Activated T-helper 1 cell treated with Interleukin-2 at 50 U/mL for 16 hours (primary cell): ENCODE data around the gene LATS2.
"Not testable (repeated sequence)": the region's sequence is repeated elsewhere in the genome, so short reads cannot be mapped to it uniquely, and the experiment has no call there.

Experiments used
- DNase-seq: peaks from one replicate; pipeline ENCODE4 v3.0.0-alpha.2; 2020; ENCODE audit warnings: low read depth

The LATS2 gene

DNA sequence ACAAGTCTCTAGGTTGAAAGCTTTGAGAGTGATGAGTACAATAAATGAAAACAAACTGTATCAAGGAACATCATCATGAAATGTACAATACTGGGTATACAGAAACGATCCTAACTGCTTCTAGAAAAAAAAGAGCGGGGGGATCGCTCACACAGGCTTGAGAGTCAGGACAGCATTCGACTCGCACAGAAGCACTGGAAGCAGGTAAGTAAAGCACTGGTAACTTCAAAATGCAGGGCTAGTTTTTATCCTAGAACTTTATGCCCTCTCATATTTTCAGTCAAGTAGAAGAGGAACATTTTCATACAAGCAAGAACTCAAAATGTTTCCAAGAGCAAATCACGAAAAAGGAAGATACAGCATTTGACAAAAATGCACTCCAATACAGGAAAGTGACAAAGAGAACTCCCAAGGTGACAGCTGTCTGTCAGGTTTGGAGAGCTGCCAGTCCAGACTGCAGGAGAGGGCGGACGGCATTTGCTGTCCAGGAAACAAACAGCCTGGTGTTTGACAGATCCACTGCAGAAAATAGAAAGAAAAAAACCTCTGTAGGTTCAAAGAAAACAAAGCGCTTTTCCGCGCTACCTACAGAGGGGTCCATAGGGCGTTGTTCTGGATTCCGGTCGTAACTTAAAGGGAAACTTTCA is 100.6 kb downstream of the LATS2 start:
- DNase-seq, result no peak

DNA sequence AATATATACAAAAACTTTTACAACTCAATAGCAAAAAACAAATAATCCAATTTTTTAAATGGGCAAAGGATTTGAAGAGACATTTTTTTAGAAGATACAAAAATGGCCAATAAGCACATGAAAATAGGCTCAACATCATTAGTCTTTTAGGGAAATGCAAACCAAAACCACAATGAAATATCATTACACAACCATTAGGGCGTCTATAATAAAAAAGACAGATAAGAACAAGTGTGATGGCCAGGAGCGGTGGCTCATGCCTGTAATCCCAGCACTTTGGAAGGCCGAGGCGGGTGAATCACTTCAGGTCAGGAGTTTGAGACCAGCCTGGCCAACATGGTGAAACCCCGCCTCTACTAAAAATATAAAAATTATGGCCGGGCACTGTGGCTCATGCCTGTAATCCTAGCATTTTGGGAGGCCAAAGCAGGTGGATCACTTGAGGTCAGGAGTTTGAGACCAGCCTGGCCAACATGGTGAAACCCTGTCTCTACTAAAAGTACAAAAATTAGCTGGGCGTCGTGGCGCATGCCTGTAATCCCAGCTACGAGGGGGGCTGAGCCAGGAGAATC is 104.3 kb downstream of the LATS2 start:
- not testable (repeated sequence) for DNase-seq

DNA sequence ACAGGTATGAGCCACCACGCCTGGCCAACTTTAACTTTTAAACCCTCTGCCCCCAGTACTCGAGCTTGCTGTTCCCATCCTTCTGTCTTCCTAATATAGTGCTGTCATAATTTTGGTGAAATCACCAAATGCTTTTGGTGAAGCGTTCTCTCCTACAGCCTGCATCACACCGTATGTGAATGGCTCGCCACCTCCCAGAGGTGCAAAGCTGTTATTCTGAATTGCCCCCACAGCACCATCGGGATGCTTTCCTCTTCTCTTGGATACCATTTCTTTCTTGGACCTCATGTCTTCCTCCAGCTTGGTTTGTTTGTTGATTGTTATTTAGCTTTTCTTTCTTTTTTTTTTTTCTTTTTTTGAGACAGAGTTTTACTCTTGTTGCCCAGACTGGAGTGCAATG is 105.9 kb downstream of the LATS2 start:
- DNase-seq, result no peak

DNA sequence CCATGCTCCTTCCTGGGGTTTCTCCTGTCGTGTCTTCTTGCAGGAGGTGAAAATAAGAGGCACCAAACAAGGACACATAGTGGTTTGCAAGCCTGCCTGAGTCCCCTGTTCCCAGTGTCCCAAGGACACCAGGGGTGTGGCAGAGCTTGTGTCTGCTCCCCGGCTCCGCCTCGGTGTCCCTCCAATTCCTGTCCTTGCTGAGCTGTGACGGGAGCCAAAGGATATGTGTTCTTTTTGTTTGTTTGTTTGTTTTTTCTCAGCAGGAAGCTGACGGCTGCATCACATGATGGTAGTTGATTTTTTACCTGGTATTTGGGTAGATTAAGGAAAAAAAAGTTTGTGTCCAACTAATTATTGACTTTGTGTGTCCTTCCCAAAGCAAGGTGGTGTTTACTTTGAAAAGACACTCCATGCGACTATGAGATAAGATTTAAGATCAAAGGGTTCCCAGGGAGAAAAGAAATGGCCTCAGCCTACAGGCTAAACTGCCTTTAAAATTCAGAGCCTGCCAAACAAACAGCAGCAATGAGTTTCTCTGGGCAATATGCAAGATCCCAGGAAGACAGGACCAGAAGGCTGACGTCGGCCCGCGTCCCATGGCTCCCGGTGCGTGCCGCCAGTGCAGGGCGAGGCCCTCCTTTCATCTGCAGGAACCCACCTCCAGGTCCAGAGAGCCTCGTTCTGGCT is 108.0 kb downstream of the LATS2 start:
- no peak for DNase-seq

DNA sequence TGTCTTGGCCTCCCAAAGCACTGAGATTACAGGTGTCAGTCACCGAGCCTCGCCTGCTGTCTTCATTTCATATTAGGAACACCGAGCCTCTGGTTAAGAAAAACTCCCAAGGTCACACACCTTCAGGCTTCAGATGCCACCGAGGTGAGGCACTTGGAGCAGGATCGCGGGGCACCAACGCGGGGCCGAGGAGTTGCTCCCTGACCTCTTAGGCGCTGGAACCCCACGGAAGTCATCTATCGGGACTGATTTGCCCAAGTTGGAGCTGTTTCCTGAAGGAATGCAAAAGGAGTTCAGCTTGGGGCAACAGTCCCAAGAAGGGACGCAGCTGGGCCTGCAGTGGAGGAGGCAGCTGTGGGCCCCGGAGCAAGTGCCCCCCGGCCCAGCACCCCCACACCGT is 108.5 kb downstream of the LATS2 start:
- DNase-seq, result no peak

DNA sequence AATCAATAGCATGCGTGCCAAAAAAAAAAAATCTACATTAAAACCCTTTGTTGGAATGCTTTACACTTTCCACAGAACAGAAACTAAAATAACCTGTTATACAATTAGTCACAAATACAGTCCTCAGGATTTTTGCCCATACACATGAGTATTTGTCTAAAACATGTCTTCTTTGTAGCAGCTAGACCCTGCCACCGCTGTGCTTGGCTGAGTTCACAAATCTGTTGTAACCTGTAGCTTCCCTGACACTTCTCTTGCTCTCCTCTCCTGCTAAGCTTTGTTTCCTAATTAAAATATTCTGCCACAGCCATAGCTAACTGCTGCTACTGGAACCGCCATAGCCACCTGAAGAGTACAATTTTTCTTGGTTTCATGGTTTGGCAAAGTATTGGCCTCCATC is 113.4 kb downstream of the LATS2 start:
- DNase-seq, result not testable (repeated sequence)

DNA sequence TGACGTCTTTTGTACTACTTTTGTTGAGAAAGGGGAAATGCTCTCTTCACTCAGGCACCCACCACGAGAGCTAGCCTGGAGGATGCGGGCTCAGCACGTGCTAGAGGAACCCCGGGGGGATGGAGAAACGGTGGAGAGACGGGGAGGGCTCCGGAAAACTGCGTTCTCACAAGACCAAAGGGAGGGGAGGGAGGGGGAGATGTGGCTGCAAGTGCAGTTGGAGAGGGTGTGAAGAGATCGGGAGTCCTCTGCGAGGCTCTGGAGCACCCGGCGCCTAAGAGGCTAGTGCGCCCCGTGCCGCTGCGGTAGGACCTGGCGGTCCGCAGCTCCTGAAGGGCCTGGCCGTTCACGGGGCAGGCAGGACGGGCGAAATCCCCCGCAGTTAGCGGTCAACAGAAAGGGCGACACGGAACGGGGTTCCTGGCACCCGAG is 115.4 kb downstream of the LATS2 start:
- DNase-seq, result no peak

DNA sequence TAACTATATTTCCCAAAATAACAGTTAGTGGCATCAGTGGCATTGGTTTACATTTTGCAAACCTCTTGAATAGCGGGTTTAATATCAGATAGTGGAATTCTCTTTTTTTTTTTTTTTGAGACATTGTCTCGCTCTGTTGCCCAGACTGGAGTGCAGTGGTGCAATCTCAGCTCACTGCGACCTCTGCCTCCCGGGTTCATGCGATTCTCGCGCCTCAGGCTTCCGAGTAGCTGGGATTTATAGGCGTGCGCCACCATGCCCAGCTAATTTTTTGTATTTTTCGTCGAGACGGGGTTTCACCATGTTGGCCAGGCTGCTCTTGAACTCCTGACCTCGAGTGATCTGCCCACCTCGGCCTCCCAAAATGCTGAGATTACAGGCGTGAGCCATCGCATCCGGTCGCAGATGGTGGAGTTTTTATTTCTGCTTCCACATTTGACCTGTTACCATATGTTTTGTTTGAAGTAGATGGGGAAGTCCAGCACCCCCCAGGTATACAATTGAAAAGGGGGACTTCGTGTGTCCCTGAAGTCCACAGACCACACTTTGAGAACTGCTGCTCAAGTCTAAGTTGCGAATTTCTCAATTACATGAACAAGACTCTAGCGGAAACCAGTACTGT is 118.3 kb downstream of the LATS2 start:
- no peak for DNase-seq

DNA sequence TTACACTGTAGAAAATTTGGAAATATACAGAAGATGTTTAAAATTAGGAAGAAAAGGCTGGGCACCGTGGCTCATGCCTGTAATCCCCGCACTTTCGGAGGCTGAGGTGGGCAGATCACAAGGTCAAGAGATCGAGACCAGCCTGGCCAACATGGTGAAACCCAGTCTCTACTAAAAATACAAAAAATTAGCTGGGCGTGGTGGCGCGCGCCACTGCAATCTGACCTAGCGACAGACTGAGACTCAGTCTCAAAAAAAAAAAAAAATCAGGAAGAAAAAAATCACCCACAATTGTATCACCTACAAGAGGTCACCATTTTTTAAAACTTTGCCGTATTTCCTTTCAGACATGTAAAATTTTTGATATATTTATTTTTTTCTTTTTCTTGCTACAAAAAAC is 120.9 kb downstream of the LATS2 start:
- DNase-seq, result not testable (repeated sequence)

DNA sequence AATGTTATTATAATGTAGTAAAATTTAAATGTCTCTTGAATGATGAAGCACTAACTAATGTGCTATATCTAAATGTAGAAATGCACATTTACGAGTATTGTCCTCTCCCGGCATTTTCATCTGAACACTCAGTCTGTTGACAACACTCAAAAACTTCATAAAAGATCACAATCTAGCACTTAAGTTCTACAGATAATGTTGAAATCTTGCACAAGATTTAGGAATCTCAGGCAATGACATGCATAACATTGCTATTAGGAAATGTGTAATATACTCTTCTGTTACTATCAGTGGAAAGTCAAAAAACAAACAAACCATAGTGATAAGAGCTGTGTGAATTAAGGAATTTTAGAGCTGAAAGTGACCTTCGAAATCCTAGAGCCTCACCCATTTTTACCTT is 121.3 kb downstream of the LATS2 start:
- no peak for DNase-seq

DNA sequence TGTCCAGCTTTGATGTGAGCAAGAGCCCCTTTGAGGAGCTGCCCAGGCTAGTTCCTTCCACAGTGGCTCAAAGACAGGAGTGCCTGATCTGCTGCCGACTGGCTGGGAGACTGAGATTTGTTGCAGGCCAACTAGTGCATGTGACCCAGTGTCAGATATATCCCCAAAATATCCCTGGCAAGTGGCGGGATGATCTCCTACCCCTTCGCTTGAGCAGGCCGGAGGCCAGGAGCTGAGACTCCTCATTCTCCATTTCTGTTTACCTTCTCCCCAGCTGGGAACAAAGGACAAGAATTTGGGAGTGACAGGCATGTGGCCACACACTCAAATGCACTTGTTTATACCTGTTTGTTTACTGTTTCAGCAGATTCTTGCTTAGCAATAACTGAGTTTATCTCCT is 121.7 kb downstream of the LATS2 start:
- no peak for DNase-seq

DNA sequence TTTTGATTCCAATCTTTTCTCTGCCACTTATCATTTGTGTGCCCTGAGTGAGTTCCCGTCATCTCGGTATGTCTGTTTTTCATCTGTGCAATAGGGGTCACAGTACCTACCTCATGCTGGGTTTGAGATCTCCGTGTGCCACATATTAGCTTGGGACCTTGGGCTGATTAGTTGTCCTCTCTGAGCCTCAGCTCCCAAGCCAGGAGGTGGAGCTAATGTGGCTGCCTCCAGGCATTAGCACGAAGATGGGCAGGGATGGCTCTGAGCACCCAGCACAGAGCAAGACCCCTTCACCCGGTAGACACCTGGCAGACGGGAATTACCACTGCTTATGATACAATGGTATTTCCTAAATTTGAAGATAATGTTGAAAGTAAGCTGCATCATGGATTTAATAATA is 123.1 kb downstream of the LATS2 start:
- DNase-seq, result no peak

DNA sequence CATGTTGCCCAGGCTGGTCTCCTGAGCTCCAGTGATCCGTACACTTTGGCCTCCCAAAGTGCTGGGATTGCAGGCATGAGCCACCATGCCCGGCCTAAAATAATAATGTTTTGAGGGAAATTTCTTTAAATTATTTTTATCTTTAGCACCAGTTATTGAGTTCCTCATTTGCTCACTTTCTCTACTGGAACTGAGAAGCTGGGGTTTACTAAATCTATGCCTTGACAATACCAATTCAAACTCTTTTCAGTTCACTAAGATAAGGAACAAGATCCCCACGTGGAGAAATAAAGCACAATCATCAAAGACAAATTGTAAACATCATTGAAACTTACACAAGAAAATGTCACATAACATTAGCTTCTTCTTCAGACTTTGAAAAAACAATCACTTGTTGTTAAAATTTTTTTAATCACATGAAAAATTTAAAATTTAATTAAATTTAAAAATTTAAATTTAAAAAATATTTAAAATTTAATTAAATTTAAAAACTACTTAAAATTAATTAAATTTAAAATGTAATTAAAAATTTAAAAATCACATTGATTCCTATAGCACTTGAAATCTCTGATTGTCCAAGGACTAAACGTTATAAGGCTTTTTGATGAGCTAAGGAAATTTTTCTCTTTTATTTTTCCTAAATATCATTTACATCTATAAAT is 133.7 kb downstream of the LATS2 start:
- DNase-seq, result no peak

DNA sequence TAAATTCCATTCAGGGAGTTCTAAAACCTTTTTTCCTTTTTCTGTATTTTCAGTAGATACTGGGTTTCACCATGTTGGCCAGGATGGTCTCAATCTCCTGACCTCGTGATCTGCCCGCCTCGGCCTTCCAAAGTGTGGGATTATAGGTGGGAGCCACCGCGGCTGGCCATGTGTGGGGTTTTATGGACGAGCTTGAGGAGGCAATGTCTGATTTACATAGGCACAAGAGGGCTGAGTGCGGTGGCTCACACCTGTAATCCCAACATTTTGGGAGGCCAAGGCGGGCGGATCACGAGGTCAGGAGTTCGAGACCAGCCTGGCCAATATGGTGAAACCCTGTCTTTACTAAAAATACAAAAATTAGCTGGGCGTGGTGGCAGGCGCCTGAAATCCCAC is 136.0 kb downstream of the LATS2 start:
- DNase-seq, result not testable (repeated sequence)

DNA sequence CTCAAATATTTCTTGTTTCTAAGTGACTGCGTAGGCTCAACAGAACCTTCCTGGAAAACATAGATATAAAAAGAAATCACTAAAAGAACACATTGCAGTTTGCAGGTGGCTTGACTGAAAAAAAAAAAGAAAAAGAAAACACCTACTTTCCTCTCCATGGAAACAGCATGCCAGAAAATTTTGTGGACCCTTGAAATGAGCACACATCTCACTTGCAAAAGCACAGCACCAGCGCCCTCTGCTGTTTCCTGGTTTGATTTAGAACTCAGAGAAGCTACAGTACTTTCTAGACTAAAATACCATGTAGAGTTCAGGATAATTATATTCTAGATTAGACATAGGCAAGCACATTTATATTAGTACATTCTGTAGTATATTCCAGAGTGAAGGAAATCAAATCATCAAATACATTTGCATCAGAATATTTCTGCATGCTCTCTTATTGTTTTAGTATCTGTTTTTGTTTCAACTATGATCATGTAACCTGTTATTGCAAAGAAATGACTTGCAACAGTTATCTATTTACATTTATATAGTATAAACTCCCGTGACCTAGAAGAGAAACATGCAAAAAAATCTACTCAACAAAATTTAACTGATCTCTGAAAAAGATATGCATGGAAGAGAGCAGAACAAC is 136.5 kb downstream of the LATS2 start:
- DNase-seq, result peak; percentile 32

DNA sequence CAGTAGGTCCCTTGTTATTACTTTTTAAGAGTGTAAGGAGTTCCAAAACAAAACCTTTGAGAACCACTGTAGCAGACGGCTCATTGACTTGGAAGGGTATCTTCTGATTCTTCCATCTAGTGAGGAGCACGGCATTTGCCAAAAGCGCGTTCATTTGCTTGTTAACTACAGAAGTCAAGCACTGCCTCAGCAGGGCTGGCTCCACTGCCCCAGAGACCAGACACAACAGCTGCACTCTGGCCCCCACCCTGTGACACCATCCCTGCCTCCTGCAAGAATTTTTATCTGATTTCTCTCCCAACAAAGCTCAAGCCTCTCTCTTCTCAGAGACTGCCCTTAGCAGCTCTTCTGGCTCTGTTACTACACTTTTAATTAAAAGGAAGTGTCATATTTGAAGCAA is 138.1 kb downstream of the LATS2 start:
- DNase-seq, result no peak
